ENCODE measurements around the gene ERBB4.

The ERBB4 gene

GRCh38 chr2:212364112-212364985, 174.3 kb downstream of the ERBB4 start:
- DNase-seq (ENCODE audit: low read depth in 3 of 3): no peak

GRCh38 chr2:212361174-212361756, 177.3 kb downstream of the ERBB4 start:
- no peak for DNase-seq (ENCODE audit: low read depth in 3 of 3)

- DNase-seq (ENCODE audit: low read depth in 3 of 3): no peak
Observed at GRCh38 chr2:212360068-212360460, 178.5 kb downstream of the ERBB4 start.

- DNase-seq (ENCODE audit: low read depth in 3 of 3): no peak
Observed at GRCh38 chr2:212359425-212360067, 179.1 kb downstream of the ERBB4 start.

DNA sequence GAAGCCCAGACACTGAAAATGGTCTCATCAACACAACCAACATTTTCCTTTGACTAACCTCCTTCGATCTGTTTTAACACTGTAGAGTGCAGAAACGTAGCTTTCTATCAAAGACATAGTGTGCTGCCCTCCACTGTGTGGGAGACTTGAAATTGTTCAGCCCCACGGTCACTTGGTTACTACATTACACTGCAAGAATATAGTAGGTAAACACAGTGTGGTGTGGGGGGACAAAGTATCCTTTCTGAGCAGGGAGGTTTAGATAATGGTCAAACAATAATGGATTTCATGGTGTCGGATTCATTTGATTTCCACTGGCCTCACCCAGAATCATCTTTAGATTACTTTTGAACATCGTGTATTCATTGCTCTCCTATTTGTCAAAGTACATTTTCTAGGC, 181.0 kb downstream of the ERBB4 start:
- DNase-seq (ENCODE audit: low read depth in 3 of 3): no peak

DNA sequence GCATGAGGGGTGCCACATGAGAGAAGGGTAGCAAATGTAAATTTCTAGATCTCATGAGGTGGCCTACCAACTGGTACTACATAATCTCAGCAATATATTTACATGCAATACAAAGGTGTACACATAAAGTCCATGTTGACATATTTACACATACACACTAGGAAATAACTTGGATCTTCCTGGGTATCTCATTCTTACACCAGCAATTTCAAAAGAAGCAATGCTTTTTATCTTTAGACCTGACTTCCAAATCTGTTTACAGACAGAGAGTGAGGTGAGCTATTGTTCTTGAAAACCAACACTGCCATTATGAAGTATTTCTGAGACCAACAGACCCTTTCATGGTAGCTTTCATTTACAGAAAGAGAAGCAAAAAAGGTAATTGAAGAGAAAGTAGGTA, 184.2 kb downstream of the ERBB4 start:
- no peak for DNase-seq (ENCODE audit: low read depth in 3 of 3)

DNA sequence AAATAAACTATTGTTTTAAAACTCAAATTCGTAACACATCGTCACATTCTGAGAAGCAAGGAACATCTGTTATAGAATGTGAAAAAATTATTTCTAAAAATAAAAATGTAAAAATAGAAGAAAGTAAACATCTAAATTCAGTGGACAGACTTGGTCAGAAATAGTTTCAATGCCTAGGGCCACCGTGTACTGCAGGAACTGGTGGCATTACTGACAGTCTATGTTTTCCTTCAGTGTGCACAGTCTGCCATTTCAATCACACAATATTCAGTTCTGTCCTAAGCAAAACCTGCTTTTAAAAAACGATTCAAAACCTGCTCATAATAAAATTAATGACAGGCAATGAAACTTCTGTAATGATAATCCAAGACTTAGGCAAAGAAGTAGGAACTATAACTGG, 190.1 kb downstream of the ERBB4 start:
- DNase-seq (ENCODE audit: low read depth in 3 of 3): no peak

DNA sequence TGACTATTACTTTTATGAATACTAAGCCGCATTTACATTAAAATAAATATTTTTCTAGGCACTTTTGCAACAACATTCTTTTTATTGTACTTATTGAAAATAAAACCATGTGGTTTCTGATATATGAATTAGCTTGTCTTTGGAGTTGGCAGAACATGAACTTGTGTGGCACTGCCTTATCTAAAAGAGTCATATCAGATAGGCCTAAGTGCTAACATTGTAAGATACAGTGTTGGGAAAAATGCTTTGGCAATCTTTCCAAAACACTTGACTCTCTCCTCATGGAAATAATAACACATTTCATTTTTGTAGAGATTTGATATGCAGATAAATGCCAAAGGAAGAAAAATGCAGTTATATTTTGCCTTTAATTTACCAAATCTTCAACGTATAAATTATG, 191.7 kb downstream of the ERBB4 start:
- DNase-seq (ENCODE audit: low read depth in 3 of 3): no peak

DNA sequence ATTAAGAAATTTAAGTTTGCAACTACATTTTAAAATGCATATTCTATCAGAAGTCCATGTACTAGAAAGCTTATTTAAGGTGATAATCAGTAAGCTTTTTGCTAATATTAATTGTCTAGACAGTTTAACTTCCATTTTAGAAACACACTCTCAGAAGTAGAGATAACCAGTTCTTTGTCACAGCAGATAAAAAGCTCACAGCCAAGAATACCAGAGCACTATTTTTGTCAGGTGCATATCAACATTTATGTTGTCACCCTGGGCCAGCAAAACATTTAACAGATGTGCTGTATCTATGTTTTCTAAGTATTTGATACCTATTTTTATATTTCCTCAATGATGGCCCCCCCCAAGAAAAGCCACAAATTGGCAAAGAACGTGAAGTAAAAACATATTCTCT, 192.6 kb downstream of the ERBB4 start:
- no peak for DNase-seq (ENCODE audit: low read depth in 3 of 3)

DNA sequence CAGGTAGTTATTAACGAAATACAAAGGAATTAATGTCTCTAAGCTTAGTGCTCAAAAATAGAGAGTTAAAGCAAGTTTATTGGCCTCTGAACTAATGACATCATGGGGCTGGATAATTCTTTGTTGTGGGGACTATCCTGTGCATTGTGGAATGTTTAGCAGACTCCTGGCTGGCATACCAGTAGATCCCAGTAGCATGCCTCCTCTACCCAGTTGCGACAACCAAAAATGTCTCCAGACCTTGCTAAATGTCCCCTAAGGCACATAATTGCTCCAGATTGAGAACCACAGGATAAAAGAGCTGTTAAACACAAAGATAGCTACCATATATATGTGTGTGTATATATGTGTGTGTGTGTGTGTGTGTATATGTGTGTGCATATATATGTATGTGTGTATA, 194.5 kb downstream of the ERBB4 start:
- DNase-seq (ENCODE audit: low read depth in 3 of 3): no peak

DNA sequence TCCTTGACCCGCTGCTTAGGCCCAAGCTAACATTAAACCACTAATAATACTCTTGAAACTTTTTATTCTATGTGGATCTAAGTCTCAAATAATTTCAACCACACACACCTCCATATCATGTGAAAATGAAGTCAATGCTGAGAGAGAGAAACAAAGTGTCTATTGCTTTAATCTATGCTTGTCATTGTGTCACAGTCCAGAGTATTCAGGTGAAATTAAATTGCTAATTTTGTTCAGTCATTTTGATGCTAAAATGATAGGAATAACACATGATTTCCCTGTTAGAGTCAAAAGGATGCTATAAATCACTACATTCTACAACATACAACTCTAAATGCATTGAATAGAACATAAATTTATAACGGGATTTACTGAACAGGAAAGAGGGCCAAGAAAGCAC, 195.4 kb downstream of the ERBB4 start:
- DNase-seq (ENCODE audit: low read depth in 3 of 3): no peak

DNA sequence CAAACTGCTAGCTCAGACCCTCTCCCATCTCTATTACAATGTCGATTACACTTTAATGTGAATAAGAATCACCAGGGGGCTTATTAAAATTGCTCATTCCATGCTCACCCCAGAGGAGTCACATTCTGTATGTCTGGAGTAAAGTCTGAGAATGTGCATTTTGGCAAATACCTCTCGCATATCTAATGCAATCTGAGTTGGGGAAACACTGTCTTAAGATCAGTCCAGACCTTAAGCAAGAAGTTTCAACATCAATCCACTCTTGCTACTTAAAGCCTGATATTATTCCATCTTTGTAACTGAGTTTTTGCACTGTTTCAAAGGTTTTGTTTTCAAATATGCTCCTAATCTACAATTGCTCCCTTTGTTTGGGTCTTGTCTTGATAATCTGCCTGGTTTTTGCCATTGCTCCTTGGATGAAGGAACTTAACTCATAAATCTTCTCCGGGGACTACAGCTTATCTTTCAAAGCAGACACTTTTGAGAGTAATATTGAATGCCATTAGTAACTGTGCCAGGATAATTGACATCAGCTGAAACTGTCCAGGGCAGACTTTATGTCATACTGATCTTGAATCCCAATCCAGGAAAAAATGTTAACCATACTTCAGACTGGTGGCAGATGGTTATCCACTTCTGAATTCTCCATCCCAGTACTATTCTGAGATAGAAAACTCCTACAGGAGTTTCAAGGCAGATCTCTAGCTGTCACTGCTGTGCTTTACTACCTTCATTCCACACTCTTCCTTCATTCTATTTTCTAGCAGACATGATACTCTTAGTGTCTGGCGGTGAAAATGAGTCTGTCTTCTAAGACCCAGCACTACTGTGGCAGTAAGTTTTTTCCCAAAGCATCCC, 200.9 kb downstream of the ERBB4 start:
- DNase-seq (ENCODE audit: low read depth in 3 of 3): no peak

- DNase-seq (ENCODE audit: low read depth in 3 of 3): no peak
Observed at GRCh38 chr2:212337036-212337435, 201.6 kb downstream of the ERBB4 start.

GRCh38 chr2:212330263-212330662, 208.3 kb downstream of the ERBB4 start:
- no peak for DNase-seq (ENCODE audit: low read depth in 3 of 3)

DNA sequence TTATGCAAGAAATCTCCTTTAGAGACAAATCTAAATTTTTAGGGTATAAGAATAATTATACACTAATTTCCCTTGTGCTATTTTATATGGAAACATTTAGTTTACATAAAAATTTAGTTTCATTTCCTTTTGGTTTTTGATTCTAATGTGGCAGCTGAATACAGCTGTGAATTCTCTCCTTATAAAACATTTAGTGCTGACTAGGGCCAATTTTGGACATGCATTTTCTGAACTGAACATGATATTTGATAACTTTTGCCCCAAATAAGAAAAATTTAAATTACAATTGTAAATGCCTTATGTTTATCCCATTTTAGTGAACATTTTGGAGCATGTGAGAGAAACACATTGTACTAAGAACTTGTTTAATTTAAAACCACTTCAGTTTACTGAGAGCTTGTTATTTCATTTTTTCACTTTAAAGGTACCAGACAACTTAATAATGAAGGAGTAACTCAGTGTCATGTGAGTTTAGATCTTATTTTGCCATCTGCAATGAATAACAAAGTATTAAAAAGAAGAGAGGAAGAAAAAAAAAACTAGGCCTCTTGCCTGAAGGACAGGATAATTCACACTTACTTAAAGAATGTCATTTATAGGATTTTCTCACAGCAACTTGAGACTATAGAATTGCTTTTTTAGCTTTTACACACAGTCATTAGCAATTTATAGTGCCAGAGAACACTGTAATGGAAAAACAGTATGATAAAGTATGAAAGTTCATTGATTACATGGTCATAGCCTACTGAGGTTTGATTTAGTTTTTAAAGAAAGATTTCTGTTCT, 209.7 kb downstream of the ERBB4 start:
- DNase-seq (ENCODE audit: low read depth in 3 of 3): no peak

GRCh38 chr2:212328136-212328535, 210.5 kb downstream of the ERBB4 start:
- no peak for DNase-seq (ENCODE audit: low read depth in 3 of 3)

DNA sequence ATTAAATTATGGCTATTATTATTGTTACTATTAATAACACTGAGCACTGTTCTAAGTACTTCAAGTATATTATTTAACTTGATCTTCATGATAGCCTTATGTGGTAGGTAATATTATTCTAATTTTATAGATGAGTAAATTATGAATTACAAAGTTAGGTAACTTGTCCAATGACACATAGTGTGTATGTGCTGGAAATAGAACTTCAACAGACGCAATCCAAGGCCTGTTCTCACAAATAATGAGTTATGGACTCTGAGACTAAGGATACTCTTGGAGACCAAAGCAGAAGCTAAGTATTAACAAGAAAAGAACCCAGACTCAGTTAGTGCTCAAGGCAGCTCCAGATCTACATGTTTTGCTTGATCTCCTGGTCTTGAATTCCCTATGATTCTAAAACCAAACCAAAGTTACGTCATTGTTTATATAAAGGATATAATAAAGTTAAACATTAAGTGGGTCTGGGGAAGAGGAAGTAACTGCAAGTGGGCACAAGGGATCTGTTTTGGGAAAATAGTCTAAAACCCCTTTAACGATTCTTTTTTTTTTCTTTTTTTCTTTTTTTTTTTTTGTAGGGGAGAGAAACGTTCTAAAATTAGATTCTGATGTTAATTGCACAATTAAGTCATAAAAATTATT, 211.3 kb downstream of the ERBB4 start:
- no peak for DNase-seq (ENCODE audit: low read depth in 3 of 3)

GRCh38 chr2:212318636-212319035, 220.0 kb downstream of the ERBB4 start:
- no peak for DNase-seq (ENCODE audit: low read depth in 3 of 3)

DNA sequence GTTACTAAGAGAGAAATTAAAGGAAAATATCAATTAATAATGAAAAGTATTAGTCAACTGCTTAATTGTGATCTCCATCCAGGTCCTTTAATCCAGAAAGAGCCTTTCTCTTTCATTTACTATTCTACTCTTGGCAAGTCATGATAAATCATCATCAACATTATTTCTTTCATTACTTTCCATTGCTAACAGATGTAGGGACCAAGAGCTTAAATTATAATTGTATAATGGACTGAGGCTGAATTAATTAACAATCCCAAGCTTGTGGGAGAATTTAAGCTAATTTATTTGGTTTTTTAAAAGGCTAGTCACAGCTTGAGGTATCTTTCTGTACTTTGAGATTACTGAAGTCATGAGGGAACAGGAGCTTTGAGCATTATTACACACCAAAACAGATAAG, 223.9 kb downstream of the ERBB4 start:
- no peak for DNase-seq (ENCODE audit: low read depth in 3 of 3)

DNA sequence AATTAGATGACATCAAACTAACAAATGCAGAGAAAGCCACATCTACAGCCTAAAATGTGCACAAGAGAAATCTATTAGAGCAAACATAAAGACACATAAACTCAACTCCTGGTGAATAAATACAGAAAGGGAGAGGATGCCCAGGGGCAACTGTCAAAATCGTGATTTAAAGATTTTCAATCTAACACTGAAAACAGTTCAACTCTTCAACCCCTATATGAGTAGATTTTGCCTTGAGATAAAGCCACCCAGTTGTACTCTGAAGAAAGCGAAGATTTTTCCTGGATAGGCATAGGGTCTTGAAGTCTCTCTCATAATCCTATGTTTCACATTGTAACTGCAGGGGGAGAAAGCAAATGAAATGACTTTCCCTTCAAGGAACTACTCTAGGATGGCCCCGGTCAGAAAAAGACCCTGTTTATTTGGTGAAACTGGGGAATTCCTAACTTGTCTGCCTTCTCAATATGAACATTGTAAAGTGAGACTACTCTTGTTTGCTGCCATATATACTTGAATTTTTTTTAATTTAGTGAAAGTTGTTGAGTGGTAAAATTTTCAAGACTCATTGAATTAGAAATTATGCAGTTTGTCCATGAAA, 226.7 kb downstream of the ERBB4 start:
- no peak for DNase-seq (ENCODE audit: low read depth in 3 of 3)

Measured in stimulated activated CD4-positive, alpha-beta T cell treated with anti-CD3 and anti-CD28 coated beads, TNF-alpha, amount 100 ng/mL, for 4 hours (primary cell).